ENCODE data around the gene RFPL1. TPM values are rescaled to one million over a fixed set of nuclear protein-coding genes. Genes with fewer than 3 reads are reported as not detected.

The RFPL1 gene
- polyA plus RNA-seq, 1 donor from 2014 or later, result not detected

GRCh38 chr22:29443861-29444792 is 5.7 kb downstream of the RFPL1 start:
- Histone ChIP-seq H3K79me2 (replicated peaks; ENCODE audit: insufficient read depth, low read length) (no peaks in the 10 kb centered on the region), H3F3A (ENCODE audit: insufficient read depth, low read length, poor library complexity, severe bottlenecking) (no peaks in the 10 kb centered on the region), H3K27ac (ENCODE audit: low read length) (no peak overlapping the region), H3K9me2 (ENCODE audit: insufficient read depth, low read length) (no peaks in the 10 kb centered on the region), H3K27me3 (ENCODE audit: insufficient read depth, low read depth, low read length) (no peaks in the 10 kb centered on the region), H3K36me3 (ENCODE audit: insufficient read depth, low read length) (no peaks in the 10 kb centered on the region), H3K4me2 (ENCODE audit: low read length) (no peak overlapping the region), H3K9ac (ENCODE audit: low read length) (no peak overlapping the region), H4K20me1 (ENCODE audit: insufficient read depth) (no peaks in the 10 kb centered on the region), H3K4me3 (ENCODE audit: low read length) (no peak overlapping the region), H3K9me3 (ENCODE audit: low read length) (no peaks in the 10 kb centered on the region), H2AFZ (ENCODE audit: low read depth, low read length) (no peak overlapping the region)
- no peak for TF ChIP-seq SMC3 (conservative IDR thresholded peaks at IDR 0.05; ENCODE audit: poor library complexity)
- no peak for TF ChIP-seq MXI1 (conservative IDR thresholded peaks at IDR 0.05; ENCODE audit: poor library complexity, severe bottlenecking)
- no peak for TF ChIP-seq POLR2AphosphoS5 (IDR thresholded peaks at IDR 0.05)
- TF ChIP-seq RAD21 (conservative IDR thresholded peaks at IDR 0.05), result no peak
- TF ChIP-seq TAF1 (IDR thresholded peaks at IDR 0.05; ENCODE audit: low read depth), result no peak
- TF ChIP-seq EP300 (conservative IDR thresholded peaks at IDR 0.05; ENCODE audit: poor library complexity, severe bottlenecking), result no peak

DNA sequence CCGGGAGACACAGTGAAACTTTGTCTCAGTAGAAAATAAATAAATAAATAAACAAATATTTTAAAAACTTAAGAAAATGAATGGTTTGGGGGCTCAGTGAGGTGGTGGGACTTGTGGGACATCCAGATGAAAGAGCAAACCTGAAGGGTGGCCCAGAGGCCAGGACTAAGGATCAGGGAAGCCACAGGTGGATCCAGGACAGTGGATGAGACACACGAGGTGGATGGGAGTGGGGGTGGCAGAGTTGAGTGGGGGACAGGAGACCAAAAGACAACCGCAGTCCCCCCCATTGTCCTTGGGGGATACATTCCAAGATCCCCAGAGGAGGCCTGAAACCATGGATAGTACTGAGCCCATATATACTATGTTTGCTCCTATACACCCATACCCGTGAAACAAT is 7.1 kb downstream of the RFPL1 start:
- Histone ChIP-seq H3K4me2 (ENCODE audit: low read length) (no peak overlapping the region), H3K36me3 (ENCODE audit: insufficient read depth, low read length) (no peaks in the 10 kb centered on the region), H3F3A (ENCODE audit: insufficient read depth, low read length, poor library complexity, severe bottlenecking) (no peaks in the 10 kb centered on the region), H3K9me3 (ENCODE audit: low read length) (no peaks in the 10 kb centered on the region), H3K79me2 (replicated peaks; ENCODE audit: insufficient read depth, low read length) (no peaks in the 10 kb centered on the region), H3K9ac (ENCODE audit: low read length) (no peak overlapping the region), H4K20me1 (ENCODE audit: insufficient read depth) (no peaks in the 10 kb centered on the region), H2AFZ (ENCODE audit: low read depth, low read length) (no peak overlapping the region), H3K9me2 (ENCODE audit: insufficient read depth, low read length) (no peaks in the 10 kb centered on the region), H3K27me3 (ENCODE audit: insufficient read depth, low read depth, low read length) (no peaks in the 10 kb centered on the region), H3K27ac (ENCODE audit: low read length) (no peak overlapping the region), H3K4me3 (ENCODE audit: low read length) (no peak overlapping the region)
- TF ChIP-seq EZH2 (IDR thresholded peaks at IDR 0.05; ENCODE audit: borderline replicate concordance, insufficient read depth, low read length, poor library complexity, severe bottlenecking) (no peak), RAD21 (conservative IDR thresholded peaks at IDR 0.05) (no peak), EP300 (conservative IDR thresholded peaks at IDR 0.05; ENCODE audit: poor library complexity, severe bottlenecking) (no peak), SMC3 (conservative IDR thresholded peaks at IDR 0.05; ENCODE audit: poor library complexity) (no peak), POLR2AphosphoS5 (IDR thresholded peaks at IDR 0.05) (no peak)
- TF ChIP-seq, protein P1, sequence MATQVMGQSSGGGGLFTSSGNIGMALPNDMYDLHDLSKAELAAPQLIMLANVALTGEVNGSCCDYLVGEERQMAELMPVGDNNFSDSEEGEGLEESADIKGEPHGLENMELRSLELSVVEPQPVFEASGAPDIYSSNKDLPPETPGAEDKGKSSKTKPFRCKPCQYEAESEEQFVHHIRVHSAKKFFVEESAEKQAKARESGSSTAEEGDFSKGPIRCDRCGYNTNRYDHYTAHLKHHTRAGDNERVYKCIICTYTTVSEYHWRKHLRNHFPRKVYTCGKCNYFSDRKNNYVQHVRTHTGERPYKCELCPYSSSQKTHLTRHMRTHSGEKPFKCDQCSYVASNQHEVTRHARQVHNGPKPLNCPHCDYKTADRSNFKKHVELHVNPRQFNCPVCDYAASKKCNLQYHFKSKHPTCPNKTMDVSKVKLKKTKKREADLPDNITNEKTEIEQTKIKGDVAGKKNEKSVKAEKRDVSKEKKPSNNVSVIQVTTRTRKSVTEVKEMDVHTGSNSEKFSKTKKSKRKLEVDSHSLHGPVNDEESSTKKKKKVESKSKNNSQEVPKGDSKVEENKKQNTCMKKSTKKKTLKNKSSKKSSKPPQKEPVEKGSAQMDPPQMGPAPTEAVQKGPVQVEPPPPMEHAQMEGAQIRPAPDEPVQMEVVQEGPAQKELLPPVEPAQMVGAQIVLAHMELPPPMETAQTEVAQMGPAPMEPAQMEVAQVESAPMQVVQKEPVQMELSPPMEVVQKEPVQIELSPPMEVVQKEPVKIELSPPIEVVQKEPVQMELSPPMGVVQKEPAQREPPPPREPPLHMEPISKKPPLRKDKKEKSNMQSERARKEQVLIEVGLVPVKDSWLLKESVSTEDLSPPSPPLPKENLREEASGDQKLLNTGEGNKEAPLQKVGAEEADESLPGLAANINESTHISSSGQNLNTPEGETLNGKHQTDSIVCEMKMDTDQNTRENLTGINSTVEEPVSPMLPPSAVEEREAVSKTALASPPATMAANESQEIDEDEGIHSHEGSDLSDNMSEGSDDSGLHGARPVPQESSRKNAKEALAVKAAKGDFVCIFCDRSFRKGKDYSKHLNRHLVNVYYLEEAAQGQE (IDR thresholded peaks at IDR 0.05; ENCODE audit: borderline replicate concordance), result no peak

GRCh38 chr22:29447906-29448305 is 9.5 kb downstream of the RFPL1 start:
- no peaks in the 10 kb centered on the region for H3K36me3 ChIP-seq (ENCODE audit: insufficient read depth, low read length)
- no peak overlapping the region for H3K9ac ChIP-seq (ENCODE audit: low read length)
- no peak overlapping the region for H2AFZ ChIP-seq (ENCODE audit: low read depth, low read length)
- no peak overlapping the region for H3K4me2 ChIP-seq (ENCODE audit: low read length)
- no peaks in the 10 kb centered on the region for H3K79me2 ChIP-seq (replicated peaks; ENCODE audit: insufficient read depth, low read length)
- no peaks in the 10 kb centered on the region for H3K9me2 ChIP-seq (ENCODE audit: insufficient read depth, low read length)
- H3K27me3 ChIP-seq (ENCODE audit: insufficient read depth, low read depth, low read length), result no peaks in the 10 kb centered on the region
- no peaks in the 10 kb centered on the region for H4K20me1 ChIP-seq (ENCODE audit: insufficient read depth)
- H3K4me3 ChIP-seq (ENCODE audit: low read length), result no peak overlapping the region
- no peak overlapping the region for H3K27ac ChIP-seq (ENCODE audit: low read length)
- no peaks in the 10 kb centered on the region for H3F3A ChIP-seq (ENCODE audit: insufficient read depth, low read length, poor library complexity, severe bottlenecking)
- TF ChIP-seq, protein P1 (IDR thresholded peaks at IDR 0.05; ENCODE audit: borderline replicate concordance), result no peak
- TF ChIP-seq MXI1 (conservative IDR thresholded peaks at IDR 0.05; ENCODE audit: poor library complexity, severe bottlenecking), result no peak
- TF ChIP-seq CTCF (IDR thresholded peaks at IDR 0.05; ENCODE audit: poor library complexity, severe bottlenecking), result no peak
- no peak for TF ChIP-seq SMC3 (conservative IDR thresholded peaks at IDR 0.05; ENCODE audit: poor library complexity)
- no peak for TF ChIP-seq TAF1 (IDR thresholded peaks at IDR 0.05; ENCODE audit: low read depth)
- TF ChIP-seq RAD21 (conservative IDR thresholded peaks at IDR 0.05), result no peak
- TF ChIP-seq POLR2AphosphoS5 (IDR thresholded peaks at IDR 0.05), result no peak
- no peaks in the 10 kb centered on the region for H3K9me3 ChIP-seq (ENCODE audit: low read length)
